ENCODE data around the gene ANKLE1.

The ANKLE1 gene

DNA sequence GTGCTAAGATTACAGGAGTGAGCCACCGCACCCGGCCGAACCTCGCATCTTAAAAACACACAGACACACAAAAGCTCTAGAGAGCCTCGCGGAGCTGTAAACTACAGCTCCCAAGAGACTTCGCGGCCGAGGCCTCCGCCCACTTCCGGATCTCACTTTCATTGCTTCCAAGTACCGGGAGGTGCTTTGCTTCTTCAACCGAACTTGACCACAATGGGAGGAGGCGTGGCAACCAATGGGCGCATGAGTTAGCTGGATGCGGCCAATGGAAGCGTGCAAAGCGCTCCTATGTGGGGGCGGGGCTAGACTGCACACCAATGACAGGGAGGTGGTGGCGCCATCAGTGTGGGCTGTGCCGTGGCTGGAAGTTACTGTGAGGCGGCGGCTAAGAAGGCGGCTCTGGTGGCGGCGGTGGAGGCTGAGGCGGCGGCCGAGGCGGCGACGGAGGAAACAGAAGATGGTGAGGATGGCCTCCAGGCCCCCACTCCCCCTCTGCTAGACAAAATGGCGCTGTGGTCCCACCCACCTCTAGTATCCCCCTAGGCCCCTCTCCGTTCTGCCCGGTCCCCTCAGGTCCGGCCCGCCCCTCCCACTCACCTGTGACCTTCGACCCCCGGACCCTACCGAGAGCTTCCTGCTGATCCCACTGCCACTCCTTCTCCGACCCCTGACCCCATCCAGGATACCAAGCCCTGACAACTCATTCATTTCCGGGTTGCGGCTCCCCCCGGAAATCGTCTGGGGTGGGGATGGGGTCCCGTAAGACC, 27.7 kb downstream of the ANKLE1 start, which contains the start of gene DDA1:
Gene DDA1 (plus strand): TSS at position 366 of the 767 bp plus-strand sequence. CDS start 92 bp downstream, at position 458.
- peak; percentile 96 to 99 for DNase-seq

DNA sequence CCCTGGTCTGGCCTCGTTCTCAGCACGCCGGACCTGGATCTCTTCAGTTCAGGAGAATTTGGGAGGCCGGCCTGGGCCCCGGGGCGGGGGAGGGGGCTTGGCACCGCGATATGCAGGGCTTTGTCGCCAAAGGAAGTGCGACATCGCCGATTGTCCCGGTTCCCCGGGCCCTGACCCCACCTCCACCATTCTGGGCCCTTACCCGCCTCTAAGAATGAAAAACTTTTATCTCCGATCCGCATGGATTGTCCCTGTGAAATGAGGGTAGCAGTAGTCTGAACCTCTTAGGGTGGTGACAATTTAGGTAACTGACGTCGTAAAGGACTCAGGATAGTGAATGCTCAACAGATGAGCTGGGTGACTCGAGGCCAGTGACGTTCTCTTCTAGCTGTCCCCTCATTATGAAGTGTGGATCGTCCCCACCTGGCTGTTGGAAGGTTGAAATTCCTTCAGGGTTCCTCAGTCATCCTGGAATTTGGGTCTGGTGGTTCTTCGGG, 28.3 kb downstream of the ANKLE1 start:
- no peak for DNase-seq

DNA sequence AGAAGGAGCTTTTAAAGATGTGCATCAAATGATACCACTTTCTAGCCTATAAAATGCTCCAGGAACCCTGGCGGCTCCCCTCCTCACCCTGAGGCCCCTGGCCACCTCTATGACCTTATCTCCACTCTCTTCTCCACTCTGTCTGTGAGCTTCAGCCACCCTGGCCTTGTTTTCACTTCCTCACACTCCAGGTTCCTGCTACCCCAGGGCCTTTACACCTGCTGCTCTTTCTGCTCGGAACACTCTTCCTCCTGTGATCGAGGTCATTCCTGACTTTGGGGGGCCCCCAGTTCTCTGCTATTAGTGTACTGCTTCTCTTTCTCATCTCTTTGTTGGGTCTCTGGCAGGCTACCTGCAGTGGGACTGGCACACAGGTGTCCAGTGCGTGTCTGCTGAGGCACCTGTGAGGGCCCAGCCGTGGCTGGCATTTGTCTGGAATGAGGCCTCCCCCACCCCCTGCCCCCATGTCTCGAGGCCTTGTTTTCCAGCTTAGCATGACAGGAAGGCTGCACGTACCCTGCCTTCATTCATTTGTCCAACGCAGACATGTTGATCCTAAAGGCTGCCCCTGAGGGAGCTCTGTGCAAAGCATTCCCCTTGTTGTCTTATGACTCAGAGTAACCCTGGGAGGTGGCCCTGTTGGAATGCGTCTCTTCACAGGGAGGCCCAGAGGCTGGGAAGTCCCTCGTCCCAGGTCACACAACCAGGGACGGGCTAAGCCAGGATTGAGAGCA, 29.9 kb downstream of the ANKLE1 start:
- no peak for DNase-seq

DNA sequence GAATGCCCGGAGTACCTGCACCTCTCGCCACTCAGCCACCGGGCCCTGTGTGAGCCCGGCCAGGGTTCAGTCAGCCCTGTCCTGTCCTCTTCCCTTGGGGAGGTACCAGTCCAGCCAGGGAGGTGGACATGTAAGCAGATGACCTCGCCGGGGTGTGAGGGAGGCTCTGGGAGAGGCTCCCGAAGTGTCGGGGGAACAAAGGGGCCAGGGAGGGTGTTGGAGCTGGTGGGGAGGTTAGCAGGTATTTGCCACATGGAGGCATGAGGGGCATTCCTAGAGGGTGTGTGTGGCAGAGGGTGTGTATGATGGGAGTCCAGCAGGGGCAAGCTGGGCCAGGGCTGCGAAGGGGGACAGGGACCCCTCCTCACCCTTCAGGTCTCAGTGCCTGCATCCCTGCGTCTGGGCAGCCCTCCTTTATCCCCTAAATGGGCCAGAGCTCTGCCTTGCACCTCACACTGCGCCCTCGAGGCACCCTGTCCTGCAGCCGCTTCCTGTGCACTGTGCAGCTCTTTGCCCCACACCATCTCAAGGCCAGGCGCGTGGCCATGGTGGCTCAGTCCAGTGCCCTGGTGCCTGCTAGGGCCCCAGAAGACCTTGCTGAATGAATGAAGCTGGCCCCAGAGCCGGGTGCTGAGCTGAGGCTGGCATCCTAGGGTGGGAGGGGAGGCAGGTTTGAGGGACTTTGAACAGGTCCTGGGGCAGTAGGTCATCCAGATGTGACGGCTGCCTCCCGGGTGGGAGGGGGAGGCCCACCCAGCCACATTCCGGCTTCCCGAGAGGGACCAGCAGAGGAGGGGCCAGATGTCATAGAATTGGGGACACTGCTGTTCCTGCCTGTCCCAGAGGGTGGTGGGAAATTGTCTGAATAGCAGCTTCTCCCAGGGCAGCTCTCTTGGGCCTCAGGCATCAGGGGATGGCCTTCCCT, 30.8 kb downstream of the ANKLE1 start:
- DNase-seq, result no peak

DNA sequence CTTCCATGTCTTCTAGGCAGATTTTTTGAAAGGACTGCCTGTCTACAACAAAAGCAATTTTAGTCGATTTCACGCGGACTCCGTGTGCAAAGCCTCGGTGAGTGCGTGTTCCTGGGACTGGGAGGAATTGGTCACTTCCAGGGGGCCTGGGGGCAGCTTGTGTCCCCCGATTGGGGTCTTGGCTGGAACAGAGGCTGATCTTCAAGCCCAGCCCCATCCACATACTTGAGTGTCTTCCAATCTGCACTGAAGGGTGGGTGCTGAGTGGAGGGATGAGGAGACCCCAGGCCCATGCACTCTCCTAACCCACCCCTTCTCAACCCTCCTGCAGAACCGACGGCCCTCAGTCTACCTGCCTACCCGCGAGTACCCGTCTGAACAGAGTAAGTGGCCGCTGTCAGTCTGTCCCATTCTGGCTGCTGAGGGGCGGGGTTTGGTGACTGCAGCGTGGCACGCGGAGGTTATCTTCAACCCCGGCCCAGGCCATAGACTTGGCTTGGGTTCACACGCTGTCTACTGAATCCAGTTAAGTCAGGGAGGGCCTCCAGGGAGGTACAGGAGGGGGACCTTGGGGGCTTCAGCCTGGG, 32.4 kb downstream of the ANKLE1 start:
- no peak for DNase-seq

DNA sequence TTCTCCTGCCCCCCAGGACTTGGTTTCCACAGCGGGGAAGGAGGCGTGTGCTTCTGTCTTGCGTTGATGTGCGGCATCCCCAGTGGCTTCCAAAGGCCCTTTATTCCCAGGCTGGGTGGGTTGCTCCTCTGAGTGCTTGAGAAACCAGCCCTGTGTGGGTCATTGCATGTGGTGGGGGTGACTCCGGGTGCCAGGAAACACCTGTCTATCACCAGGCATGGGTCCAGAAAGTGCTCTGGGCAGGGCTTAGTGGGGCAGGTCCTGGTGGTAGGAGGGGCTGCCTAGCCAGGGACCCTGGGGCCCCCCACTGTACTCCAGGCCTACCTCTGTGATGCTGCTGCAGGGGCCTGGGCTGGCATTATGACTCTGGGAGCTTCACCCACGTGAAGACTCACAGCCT, 37.3 kb downstream of the ANKLE1 start:
- DNase-seq, result no peak

DNA sequence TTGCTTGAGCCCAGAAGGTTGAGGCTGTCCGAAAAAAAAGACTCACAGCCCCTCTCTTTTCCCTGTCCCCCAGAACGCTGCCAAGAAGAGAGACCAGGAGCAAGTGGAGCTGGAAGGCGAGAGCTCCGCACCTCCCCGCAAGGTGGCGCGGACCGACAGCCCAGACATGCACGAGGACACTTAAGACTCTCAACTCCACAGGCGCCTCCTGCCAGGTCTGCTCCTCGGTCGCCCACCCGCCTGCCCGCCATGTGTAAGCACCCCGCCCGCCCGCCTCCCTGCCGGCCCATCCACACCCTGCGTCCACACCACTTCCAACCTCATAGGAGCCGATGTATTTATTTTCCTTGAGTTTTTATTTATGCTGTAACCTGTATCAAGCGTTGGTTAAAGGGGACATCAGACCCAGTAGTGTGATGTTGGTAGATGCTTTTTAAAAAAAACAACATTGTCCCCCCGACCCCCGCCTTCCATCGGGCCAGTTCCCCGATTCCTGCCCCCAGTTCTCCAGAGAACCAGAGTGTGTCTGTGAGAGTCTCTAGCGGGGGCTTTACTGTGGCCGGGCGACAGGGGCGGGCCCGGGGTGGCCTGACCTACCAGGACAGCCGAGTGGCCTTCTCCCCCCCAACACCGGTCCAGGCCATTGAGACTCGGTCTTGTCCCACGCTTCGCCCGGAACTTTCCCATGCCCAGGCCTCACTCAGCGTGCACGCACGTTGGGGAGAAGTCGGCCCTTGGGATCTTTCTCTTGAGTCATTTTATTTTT, 38.0 kb downstream of the ANKLE1 start:
- DNase-seq, result no peak

DNA sequence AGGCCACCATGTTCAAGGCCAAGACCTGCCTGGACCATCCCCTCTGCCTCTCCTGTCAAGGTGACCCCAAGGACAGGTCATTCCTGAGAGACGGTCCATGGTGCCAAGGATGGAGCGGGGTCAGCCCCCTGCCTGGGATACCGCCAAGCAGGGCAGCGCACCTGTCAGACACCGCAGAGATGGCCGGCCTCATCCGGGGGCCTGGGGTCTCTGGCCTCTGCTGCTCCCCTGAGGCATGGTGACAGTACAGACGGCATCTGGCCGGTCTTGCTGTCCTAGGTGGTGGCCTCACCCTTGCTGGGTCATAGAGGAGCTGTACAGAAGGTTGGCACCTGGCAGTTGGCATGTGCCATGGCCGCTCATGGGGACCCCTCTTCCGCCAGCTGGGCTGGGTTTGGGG, 38.7 kb downstream of the ANKLE1 start:
- DNase-seq, result no peak

DNA sequence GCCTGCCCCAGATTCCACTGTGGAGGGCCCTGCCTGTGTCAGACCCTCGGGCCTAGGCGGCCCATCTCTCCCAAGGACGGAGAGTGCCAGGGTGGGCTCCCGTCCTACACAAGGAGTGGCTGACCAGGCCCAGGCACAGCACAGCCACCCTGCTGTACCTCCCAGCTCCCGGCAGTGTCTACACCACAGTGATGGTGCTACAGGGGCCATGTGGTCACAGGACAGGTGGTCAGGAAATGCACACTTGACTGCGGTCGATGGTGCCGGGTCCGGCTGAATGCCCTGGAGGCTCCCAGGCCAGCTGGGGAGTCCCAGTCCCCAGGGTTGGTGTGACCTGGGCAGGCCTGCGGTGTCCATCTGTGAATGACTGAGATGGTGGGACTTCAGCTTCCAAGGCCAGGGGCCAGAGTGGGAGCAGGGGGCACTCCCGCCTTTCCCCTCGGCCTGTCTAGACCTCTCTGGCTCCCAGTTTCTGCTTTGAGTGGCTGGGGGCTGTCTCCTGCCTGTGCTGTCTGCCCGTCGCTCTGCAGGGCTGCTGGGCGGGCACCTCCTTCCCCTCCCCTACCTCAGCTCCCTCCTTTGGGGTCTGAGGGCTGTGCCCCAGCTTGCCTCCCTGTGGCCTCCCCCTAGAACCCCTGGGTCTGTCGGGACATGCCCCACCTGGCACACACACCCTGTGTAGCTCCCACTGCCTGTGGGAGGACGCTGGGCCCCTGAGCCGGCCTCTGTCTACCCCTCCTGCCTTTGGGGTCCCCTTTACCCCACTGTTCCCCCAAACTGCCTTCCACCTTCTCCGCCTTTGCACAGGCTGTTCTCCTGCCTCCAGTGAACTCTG, 40.2 kb downstream of the ANKLE1 start:
- no peak for DNase-seq

DNA sequence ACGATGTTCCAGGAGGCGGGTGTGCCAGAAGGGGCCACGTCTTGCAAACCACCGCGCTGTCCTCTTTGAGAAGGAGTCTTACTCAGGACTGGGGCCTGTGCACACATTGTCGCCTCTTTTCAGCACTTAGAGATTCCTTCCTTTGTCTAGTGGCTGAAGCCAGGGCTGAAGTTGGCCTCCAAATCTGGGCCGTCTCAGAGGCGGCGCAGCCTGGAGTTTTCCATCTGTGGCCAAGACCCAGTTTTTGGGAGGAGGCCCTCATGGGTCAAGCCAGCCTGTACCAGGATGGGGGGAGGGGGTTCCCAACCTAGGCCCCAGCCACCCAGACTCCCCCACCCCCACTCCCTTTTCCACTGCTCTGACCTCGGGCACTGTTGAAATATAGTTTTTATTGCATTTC, 41.2 kb downstream of the ANKLE1 start:
- DNase-seq, result no peak

DNA sequence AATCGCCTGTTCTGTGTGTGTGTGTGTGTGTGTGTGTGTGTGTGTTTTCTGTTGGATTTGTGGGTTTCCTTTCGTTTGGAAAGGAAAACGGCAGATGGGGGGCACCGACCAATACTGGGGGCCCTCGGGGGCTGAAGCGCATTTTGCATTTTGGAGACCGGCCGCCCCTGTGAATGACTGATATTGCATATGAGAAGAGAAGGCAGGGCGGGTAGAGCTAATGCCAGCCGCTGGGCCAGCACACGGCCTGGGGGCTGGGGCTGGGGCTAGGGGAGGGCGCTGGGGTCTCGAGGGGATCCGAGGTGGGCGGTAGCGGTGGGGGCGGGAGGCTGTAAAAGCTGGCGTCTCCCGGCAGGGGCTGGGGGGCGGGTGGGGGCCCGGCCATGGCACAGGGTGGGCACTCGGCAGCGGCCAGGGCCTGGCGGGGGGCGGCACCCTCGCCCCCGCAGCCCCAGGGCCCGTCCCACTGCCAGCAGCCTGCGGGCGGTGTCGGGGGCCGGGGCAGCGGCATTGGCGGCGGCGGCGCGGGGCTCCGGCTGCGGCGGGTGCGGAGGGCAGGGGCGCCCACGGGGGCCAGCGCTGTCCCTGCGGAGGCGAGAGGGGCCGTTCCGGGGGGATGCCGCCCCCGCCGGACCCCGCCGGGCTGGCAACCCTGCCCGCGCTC, 41.7 kb downstream of the ANKLE1 start:
- no peak for DNase-seq

DNA sequence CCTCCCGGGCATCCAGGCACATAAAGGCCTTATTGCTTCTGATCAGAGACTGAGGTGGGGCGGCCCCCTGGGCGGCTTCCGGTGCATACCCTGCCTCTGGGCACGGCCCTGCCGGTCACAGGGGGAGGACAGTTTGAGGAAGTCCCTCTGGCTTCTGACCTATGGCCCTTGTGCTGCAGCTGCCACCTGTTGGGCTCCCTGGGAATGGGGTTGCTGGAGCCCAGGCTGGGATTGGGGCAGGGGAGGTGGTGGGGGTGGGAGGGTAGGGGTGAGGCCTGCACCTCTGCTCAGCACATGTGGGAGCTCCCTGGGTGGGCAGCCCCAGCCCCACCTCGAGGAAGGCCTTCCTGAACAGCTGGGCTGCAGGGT, 42.2 kb downstream of the ANKLE1 start:
- no peak for DNase-seq

DNA sequence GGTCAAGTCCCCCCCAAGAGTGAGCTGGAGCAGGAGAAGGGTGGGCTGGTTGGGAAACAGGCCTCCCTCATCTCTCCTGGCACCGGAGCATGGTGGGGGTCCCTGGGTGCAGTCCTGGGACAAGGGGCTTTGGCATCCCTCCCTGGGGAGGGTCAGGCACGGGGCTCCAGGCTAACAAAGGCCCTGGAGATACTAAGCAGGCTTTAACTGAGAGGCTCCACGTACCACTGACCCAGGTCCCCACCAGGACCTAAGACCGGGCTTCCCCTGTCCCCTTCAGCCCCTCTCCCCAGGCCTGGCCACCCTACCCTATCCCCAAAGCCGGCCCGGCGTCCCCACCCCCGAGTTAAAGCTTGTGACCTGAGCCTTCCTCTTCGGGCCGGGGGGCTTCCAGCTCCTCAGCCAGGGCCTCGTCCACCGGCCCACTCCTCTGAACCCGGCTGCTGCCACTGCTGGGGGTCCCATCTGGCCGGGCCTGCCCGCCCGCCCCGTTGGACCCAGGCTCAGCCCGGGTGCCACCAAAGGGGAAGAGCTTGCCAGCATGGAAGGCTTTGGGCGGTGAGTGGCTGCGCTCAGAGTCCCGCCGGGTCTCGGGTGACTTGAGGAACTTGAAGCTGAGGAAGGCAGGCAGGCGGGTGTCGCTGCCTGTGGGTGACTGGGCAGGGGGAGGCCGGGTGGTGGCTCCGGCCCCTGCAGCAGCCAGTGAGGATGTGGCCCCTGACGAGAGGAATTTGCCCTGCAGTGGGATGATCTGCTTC, 42.8 kb downstream of the ANKLE1 start:
- no peak for DNase-seq

DNA sequence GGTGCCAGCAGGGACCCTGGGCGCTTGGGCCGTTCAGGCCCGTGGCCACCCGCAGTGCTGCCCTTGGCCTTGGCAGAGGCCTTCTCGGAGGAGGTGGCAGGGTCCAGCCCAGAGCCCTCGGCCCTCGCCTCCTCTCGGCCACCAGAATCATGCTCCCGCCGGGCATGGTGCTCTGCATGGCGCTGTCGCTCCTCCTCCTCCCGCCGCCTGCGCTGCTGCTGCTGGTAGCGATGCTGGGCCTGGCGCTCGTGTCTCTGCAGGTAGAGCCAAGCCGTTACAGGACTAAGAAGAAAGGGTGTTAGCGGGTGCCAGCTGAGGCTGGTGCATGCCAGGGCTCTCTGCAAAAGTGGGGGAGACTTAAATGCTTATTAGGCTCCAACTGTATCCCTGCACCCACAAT, 43.4 kb downstream of the ANKLE1 start:
- DNase-seq, result no peak

DNA sequence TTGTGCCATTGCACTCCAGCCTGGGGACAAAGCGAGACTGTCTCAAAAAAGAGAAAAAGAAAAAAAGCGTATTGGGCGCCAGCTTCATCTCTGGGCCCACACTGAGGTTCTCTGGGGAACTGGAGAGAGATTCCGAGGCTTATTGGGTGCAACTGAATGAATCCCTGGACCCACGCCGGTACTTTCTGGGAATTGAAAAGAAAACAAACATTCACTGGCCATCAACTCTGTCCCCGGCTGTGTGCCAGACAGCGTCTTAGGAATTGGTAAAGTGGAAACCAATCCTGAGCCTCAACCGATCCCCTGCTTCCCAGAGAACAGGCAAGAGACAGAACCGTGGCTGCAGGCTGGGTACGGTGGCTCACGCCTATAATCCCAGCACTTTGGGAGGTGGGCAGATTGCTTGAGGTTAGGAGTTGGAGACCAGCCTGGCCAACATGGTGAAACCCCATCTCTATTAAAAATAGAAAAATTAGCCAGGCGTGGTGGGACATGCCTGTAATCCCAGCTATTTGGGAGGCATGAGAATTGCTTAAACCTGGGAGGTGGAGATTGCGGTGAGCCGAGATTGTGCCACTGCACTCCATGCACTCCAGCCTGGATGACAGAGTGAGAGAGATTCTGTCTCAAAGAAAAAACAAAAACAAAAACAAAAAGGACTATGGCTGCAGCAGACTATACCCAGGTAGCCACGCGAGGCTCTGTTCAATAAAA, 44.3 kb downstream of the ANKLE1 start:
- DNase-seq, result no peak

DNA sequence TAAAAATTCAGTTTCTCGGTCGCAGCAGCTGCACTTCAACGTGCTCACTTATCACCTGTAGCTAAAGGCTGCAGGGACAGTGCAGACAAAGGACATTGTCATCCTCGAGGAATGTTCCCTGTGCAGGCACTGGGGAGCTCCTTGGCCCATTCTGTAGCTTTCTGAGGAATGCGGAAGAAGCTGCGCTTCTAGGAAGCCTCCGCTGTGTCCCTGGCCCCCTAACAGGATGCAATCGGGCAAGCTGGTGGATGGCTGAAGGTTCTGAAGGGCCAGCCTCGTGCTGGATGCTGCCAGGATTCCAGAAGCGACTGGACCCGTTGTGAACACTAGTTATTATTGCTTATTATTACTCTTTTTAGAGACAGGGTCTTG, 44.9 kb downstream of the ANKLE1 start:
- DNase-seq, result no peak

DNA sequence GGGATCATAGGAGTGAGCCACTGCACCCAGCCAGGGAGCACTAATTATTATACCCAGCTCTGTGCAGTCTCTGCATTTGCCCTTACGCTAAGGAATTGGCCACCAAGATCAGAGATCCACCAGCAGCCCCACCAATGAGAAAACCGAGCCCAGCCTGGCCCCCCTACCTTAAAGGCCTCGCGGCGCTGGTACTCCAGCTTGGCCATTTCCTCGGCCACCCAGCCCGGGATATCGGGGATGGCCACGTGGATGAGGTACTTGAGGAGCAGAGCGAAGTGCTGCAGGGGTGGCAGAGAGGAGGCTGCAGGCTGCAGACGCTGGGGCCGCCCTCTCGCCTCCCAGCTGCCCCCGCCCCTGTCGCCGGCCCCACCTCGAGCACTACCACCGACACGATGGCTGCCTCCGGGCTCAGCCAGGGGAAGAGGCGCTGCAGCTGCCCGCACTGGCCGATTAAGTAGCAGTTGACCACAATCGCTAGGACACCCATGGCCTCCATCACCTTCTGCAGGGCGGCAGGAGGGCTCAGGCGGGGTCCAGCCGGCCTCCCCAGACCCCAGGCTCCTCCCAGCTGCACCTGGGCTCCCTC, 45.5 kb downstream of the ANKLE1 start:
- no peak for DNase-seq

DNA sequence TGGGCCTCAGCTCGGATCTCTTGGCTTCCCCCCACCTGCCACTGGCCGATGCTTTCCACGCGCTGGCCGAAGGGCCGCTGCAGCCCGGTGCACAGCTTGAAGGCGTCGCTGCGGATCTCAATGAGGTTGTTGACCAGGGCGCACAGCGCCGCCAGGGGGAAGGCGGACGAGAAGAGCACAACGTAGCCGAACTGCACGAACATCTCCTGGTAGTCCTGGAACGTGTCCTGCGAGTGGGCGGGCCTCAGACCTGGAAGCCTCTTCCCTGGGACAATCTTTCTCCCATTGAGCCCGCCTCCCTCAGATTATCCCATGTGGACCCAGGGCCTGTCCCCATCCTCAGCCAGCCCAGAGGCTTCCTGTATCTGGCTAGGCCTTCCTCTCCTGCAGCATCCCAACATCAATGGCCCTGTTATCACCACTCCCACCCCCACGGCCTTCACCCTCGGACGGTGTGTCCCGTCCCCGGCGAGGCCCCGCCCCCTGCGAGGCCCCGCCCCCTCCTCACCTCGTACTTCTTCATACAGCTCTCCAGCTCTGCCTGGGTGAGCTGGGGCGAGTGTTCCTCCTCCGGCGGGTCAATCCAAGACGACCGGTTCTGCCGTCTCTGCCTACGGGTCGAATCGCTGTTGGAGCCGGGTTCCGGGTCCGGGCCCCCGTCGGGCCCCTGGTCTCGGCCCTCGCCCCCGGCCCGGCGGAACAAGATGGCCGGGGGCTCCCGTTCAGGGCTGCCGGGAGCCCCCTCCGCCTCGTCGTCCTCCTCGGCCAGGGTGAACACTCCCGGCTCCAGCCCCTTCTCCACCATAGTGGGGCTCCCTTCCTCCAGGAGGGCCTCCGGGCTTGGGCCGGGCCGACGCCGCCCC, 46.2 kb downstream of the ANKLE1 start:
- no peak for DNase-seq

Data from cerebellar nuclear complex (tissue), 1 donor.